ENCODE results near the gene CNOT4.

CNOT4 gene, protein sequence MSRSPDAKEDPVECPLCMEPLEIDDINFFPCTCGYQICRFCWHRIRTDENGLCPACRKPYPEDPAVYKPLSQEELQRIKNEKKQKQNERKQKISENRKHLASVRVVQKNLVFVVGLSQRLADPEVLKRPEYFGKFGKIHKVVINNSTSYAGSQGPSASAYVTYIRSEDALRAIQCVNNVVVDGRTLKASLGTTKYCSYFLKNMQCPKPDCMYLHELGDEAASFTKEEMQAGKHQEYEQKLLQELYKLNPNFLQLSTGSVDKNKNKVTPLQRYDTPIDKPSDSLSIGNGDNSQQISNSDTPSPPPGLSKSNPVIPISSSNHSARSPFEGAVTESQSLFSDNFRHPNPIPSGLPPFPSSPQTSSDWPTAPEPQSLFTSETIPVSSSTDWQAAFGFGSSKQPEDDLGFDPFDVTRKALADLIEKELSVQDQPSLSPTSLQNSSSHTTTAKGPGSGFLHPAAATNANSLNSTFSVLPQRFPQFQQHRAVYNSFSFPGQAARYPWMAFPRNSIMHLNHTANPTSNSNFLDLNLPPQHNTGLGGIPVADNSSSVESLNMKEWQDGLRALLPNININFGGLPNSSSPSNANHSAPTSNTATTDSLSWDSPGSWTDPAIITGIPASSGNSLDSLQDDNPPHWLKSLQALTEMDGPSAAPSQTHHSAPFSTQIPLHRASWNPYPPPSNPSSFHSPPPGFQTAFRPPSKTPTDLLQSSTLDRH

DNA sequence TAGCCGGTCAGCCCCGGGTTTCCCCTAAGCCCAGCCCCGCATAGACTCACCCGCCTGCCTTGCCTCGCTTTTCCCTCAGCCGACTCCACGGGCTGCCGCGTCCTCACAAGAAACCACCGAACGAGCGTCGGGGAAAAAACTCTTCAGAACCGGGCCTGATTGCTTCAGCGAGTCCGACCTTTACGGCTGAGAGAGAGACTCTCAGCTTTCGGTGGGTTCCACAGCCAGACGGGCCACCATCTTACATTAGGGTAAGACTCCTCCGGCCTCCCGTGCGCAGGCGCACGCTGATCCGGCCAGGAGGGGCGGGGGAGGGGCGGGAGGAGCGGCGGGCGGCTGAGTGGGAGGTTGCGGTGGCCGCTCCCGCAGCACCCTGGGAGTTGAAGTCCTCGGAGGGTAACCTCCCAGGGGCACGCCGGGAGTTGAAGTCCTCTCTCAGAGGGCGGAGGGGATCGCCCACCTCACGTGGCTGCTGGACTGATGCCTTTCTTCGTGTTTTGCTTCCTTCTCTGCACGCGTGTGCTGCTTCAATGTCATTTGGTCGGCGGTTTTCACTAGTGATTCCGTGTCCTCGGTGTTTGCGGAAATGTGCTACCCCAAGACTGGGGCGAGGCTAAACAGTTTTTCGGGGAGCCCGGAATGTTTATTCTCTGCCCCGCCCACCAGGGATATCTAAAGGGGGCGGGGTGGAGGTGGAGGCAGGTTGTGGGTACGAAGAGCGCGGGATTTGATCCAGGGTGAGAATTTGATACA lies at the start of gene CNOT4:
Gene CNOT4 (minus strand): TSS at position 264 of the 753 bp plus-strand sequence. CDS start 71,771 bp downstream, outside the sequence.
- TF ChIP-seq CEBPB (IDR thresholded peaks at IDR 0.05) (no peak), NFIC (IDR thresholded peaks at IDR 0.05) (0 out of 2 replicates have a peak, but pooled peaks have one; percentile 3), RAD21 (IDR thresholded peaks at IDR 0.05; ENCODE audit: low read depth) (no peak), FOXM1 (IDR thresholded peaks at IDR 0.05; ENCODE audit: borderline replicate concordance, low read depth) (no peak), YY1 (IDR thresholded peaks at IDR 0.05; ENCODE audit: low read depth) (peak; percentile 90), TCF12 (IDR thresholded peaks at IDR 0.05; ENCODE audit: low read depth) (no peak), EGR1 (IDR thresholded peaks at IDR 0.05) (peak; percentile 82), ZBTB7A (IDR thresholded peaks at IDR 0.05; ENCODE audit: low read depth) (no peak; the same call in 1 of the 2 replicates), EP300 (IDR thresholded peaks at IDR 0.05; ENCODE audit: borderline replicate concordance) (no peak), CREB1 (IDR thresholded peaks at IDR 0.05; ENCODE audit: low read depth) (no peak), TAF1 (IDR thresholded peaks at IDR 0.05; ENCODE audit: low read depth) (peak; percentile 80), TEAD4 (IDR thresholded peaks at IDR 0.05) (0 out of 2 replicates have a peak, but pooled peaks have one; percentile 25)
- TF ChIP-seq, protein P1, sequence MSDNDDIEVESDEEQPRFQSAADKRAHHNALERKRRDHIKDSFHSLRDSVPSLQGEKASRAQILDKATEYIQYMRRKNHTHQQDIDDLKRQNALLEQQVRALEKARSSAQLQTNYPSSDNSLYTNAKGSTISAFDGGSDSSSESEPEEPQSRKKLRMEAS (IDR thresholded peaks at IDR 0.05), result peak; percentile 92
- TF ChIP-seq, protein P2, sequence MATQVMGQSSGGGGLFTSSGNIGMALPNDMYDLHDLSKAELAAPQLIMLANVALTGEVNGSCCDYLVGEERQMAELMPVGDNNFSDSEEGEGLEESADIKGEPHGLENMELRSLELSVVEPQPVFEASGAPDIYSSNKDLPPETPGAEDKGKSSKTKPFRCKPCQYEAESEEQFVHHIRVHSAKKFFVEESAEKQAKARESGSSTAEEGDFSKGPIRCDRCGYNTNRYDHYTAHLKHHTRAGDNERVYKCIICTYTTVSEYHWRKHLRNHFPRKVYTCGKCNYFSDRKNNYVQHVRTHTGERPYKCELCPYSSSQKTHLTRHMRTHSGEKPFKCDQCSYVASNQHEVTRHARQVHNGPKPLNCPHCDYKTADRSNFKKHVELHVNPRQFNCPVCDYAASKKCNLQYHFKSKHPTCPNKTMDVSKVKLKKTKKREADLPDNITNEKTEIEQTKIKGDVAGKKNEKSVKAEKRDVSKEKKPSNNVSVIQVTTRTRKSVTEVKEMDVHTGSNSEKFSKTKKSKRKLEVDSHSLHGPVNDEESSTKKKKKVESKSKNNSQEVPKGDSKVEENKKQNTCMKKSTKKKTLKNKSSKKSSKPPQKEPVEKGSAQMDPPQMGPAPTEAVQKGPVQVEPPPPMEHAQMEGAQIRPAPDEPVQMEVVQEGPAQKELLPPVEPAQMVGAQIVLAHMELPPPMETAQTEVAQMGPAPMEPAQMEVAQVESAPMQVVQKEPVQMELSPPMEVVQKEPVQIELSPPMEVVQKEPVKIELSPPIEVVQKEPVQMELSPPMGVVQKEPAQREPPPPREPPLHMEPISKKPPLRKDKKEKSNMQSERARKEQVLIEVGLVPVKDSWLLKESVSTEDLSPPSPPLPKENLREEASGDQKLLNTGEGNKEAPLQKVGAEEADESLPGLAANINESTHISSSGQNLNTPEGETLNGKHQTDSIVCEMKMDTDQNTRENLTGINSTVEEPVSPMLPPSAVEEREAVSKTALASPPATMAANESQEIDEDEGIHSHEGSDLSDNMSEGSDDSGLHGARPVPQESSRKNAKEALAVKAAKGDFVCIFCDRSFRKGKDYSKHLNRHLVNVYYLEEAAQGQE (IDR thresholded peaks at IDR 0.05; ENCODE audit: low read depth), result no peak
- TF ChIP-seq, protein P3, sequence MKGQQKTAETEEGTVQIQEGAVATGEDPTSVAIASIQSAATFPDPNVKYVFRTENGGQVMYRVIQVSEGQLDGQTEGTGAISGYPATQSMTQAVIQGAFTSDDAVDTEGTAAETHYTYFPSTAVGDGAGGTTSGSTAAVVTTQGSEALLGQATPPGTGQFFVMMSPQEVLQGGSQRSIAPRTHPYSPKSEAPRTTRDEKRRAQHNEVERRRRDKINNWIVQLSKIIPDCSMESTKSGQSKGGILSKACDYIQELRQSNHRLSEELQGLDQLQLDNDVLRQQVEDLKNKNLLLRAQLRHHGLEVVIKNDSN (IDR thresholded peaks at IDR 0.05), result peak; percentile 92

DNA sequence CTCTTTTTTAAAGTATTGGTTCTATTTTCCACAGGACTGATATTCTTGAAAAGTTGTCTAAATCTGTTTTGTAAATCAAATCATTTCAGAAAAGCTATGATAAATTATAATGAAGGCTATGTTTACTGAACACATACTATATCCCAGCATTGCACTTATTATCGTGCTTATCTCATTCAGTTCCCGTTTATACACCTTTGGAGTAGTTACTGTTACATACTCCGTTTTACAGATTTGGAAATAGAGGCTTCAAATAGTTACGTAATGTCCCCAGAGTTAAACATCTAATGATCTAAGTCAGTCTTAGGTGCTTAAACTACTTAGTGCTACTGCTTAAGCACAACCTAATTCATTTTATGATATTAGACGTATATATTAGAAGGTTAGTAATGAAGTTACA lies 49.0 kb upstream of the CNOT4 start:
- TF ChIP-seq CREB1 (IDR thresholded peaks at IDR 0.05; ENCODE audit: low read depth) (no peak), CEBPB (IDR thresholded peaks at IDR 0.05) (no peak), RAD21 (IDR thresholded peaks at IDR 0.05; ENCODE audit: low read depth) (no peak), FOXM1 (IDR thresholded peaks at IDR 0.05; ENCODE audit: borderline replicate concordance, low read depth) (no peak), EP300 (IDR thresholded peaks at IDR 0.05; ENCODE audit: borderline replicate concordance) (no peak), TEAD4 (IDR thresholded peaks at IDR 0.05) (no peak)

DNA sequence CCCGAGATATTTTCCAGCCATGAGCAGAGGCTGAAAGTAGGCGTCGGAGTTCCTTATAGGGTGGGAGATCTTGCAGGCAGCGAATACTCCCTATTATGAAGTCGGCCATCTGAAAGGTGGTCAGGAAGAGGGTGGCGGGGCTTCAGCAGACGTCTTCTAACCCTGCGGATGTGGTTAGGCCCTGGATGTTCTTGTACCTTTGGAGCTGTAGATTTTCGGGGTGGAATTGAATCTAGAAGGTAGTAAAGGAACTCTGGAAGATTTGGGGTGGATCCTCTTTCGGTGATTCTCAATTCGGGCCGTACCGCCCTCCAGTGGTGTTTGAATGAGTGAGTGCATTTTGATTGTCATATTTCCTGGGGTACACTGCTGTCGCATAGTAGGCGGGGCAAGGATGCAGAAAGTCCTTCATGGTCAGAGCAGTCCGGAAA lies 48.5 kb upstream of the CNOT4 start:
- TF ChIP-seq RAD21 (IDR thresholded peaks at IDR 0.05; ENCODE audit: low read depth), result peak; percentile 43; the same call in 1 of the 2 replicates
- TF ChIP-seq EP300 (IDR thresholded peaks at IDR 0.05; ENCODE audit: borderline replicate concordance), result no peak

DNA sequence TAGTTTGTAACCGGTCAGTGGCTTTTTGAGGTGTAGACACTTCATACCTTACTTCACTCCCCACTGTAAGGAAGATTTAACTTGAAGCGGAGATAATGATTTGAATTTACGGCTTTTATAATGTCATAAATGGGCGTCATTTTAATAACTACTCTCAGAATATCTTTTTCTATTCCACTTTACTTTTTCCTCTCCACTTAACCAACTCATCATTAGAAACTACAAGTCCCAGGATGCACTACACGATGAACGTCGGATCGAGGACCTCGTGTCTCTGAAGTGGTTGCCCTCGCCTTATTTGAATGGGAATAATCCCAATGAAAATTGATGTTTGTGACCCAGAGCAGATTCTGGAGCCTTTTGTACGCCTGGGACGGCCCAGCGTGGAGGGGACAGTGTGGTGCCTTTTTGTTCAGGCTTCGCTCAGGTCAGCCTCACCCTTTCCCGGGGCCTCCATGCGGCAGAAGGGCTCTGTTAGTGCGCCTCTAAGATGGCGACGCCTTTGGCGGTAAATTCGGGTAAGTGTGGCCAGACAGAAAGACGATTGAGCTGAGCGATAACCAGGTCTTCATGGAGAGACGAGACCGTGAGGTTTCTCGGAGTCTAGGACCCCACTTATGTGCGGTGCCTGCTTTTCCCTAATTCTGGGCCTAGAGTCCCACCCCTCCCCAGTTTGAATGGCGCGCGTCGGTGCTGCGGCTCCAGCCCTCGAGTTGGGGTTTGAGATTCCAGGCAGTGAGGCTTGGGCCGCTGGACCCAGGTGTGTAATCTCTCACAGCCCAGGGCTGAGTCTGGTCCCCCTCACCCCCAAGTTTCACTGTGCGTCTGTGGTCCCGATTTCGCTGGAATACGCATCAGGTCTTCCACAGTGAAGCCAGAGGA lies 47.8 kb upstream of the CNOT4 start, which contains the start of gene NUP205:
Gene NUP205 (plus strand): TSS at position 463 of the 882 bp plus-strand sequence. CDS start 28 bp downstream, at position 491.
- peak; percentile 94 for TF ChIP-seq TAF1 (IDR thresholded peaks at IDR 0.05; ENCODE audit: low read depth)
- no peak for TF ChIP-seq EP300 (IDR thresholded peaks at IDR 0.05; ENCODE audit: borderline replicate concordance)
- peak; percentile 61; the same call in 1 of the 2 replicates for TF ChIP-seq EGR1 (IDR thresholded peaks at IDR 0.05)
- peak; percentile 28; the same call in 1 of the 2 replicates for TF ChIP-seq TEAD4 (IDR thresholded peaks at IDR 0.05)
- TF ChIP-seq, protein P1 (IDR thresholded peaks at IDR 0.05), result peak; percentile 94
- TF ChIP-seq NFIC (IDR thresholded peaks at IDR 0.05), result no peak
- TF ChIP-seq, protein P3 (IDR thresholded peaks at IDR 0.05), result peak; percentile 11; the same call in 1 of the 2 replicates
- peak; percentile 96 for TF ChIP-seq YY1 (IDR thresholded peaks at IDR 0.05; ENCODE audit: low read depth)
- TF ChIP-seq RAD21 (IDR thresholded peaks at IDR 0.05; ENCODE audit: low read depth), result no peak
- no peak for TF ChIP-seq ZBTB7A (IDR thresholded peaks at IDR 0.05; ENCODE audit: low read depth)
- TF ChIP-seq CEBPB (IDR thresholded peaks at IDR 0.05), result peak; percentile 5; the same call in 1 of the 2 replicates
- TF ChIP-seq, protein P2 (IDR thresholded peaks at IDR 0.05; ENCODE audit: low read depth), result no peak
- no peak; the same call in 1 of the 2 replicates for TF ChIP-seq TCF12 (IDR thresholded peaks at IDR 0.05; ENCODE audit: low read depth)
- peak; percentile 75 for TF ChIP-seq CREB1 (IDR thresholded peaks at IDR 0.05; ENCODE audit: low read depth)
- 0 out of 2 replicates have a peak, but pooled peaks have one; percentile 22 for TF ChIP-seq FOXM1 (IDR thresholded peaks at IDR 0.05; ENCODE audit: borderline replicate concordance, low read depth)
